HepG2 (cell line): ENCODE measurements around the gene TDRD1. TPM values are rescaled to one million over a fixed set of nuclear protein-coding genes. Genes with fewer than 3 reads are reported as not detected.

Source experiments
- ATAC-seq: fragments of 200-7000 bp; cut with Tn5 transposase; 3 replicates; pipeline ENCODE4 v1.9.1; 2020; ENCODE audit warnings: mild to moderate bottlenecking, moderate library complexity
- BruUV-seq: library from RNA; stranded (reverse); fragments of 400-500 nt; replicated peaks from 2 replicates; lab custom pipeline; 2021; lab: Mats Ljungman, UMichigan
- CTCF ChIA-PET: fragments of 300-600 bp; formaldehyde crosslinking; extraction: SDS; loops from one replicate; lab custom pipeline; 2021; ENCODE audit warnings: low total read pairs, inconsistent platforms, low intra/inter-chr PET ratio; lab: Yijun Ruan, JAX
- POLR2A ChIA-PET: fragments of 350-600 bp; sonication (Branson Sonifier 250); formaldehyde crosslinking; loops from one replicate; lab custom pipeline; 2020; ENCODE audit warnings: antibody characterized with exemption, inconsistent platforms; lab: Yijun Ruan, JAX
- DNase-seq: peaks from one replicate; pipeline ENCODE4 v3.0.0-alpha.2; 2015; ENCODE audit warnings: low spot score
- FAIRE-seq: peaks from 3 replicates; lab custom pipeline; 2011; peaks lifted over from hg19 to GRCh38; lab: Jason Lieb, UNC
- H2AFZ ChIP-seq: one replicate; pipeline ENCODE4 v1.6.1; 2011; ENCODE audit warnings: low read length, inconsistent platforms
- H3K27ac ChIP-seq: fragments of 300-600 bp; 3 replicates; pipeline ENCODE4 v1.8.0; 2011; ENCODE audit warnings: mixed run types, mild to moderate bottlenecking, mixed read lengths, low read length, inconsistent platforms; ENCODE audit not compliant: insufficient read depth; ENCODE audit errors: extremely low read length
- H3K27me3 ChIP-seq, 2 experiments: fragments of 200-600 bp in 1 of 2; 2 replicates in 1 of 2; 3 replicates in 1 of 2; pipeline versions ENCODE4 v1.6.0 to v1.8.0; 2011; ENCODE audit warnings: low read length in 2 of 2, mild to moderate bottlenecking in 2 of 2, moderate library complexity in 2 of 2, inconsistent platforms in 1 of 2; ENCODE audit not compliant: insufficient read depth in 2 of 2, control insufficient read depth in 1 of 2
- H3K36me3 ChIP-seq, 2 experiments: fragments of 200-600 bp in 1 of 2; replicated peaks in 1 of 2; 2 replicates in 1 of 2; 3 replicates in 1 of 2; pipeline versions ENCODE4 v1.5.1 to v1.8.0; 2011; ENCODE audit warnings: low read length in 2 of 2, inconsistent platforms in 1 of 2; ENCODE audit not compliant: insufficient read depth in 2 of 2, control insufficient read depth in 1 of 2
- H3K4me1 ChIP-seq: 2 replicates; pipeline ENCODE4 v1.5.1; 2012; ENCODE audit warnings: low read length, inconsistent platforms; ENCODE audit not compliant: insufficient read depth
- H3K4me2 ChIP-seq: 2 replicates; pipeline ENCODE4 v1.6.0; 2011; ENCODE audit warnings: low read depth, low read length, inconsistent platforms
- H3K4me3 ChIP-seq, 3 experiments: fragments of 200-600 bp in 1 of 3; sonication (generic), shearing (Covaris generic) in 1 of 3; replicated peaks in 1 of 3; 2 replicates each; pipeline ENCODE4 v1.5.1; 2011 to 2016; ENCODE audit warnings: low read length in 3 of 3, inconsistent platforms in 2 of 3, low read depth in 2 of 3, mild to moderate bottlenecking in 2 of 3, control low read depth in 1 of 3, mixed read lengths in 1 of 3; ENCODE audit not compliant: insufficient read depth in 1 of 3
- H3K79me2 ChIP-seq: one replicate; pipeline ENCODE4 v1.6.1; 2011; ENCODE audit warnings: low read length, inconsistent platforms; ENCODE audit not compliant: insufficient read depth
- H3K9ac ChIP-seq: 2 replicates; pipeline ENCODE4 v1.6.0; 2011; ENCODE audit warnings: mild to moderate bottlenecking, low read depth, low read length, inconsistent platforms; ENCODE audit not compliant: insufficient read depth
- H3K9me3 ChIP-seq: 2 replicates; pipeline ENCODE4 v1.5.1; 2012; ENCODE audit warnings: mild to moderate bottlenecking, low read length
- H4K20me1 ChIP-seq: 2 replicates; pipeline ENCODE4 v1.6.0; 2011; ENCODE audit warnings: inconsistent platforms, mild to moderate bottlenecking, low read length, moderate library complexity; ENCODE audit not compliant: insufficient read depth
- DNMT1 ChIP-seq: sonication (generic); formaldehyde crosslinking; IDR thresholded peaks from 2 replicates; pipeline ENCODE4 v1.5.1; 2020; ENCODE audit warnings: mild to moderate bottlenecking, missing genetic modification reagents
- GATAD2A ChIP-seq: IDR thresholded peaks from 2 replicates; pipeline ENCODE4 v1.6.1; 2016
- HNRNPL ChIP-seq: fragments of 200-400 bp; formaldehyde crosslinking; IDR thresholded peaks from 2 replicates; pipeline ENCODE4 v1.6.1; 2017; ENCODE audit warnings: mild to moderate bottlenecking, low read depth, low read length
- HOXD1 ChIP-seq: sonication (generic); formaldehyde crosslinking; IDR thresholded peaks from 2 replicates; pipeline ENCODE4 v1.5.0; 2020; ENCODE audit warnings: missing genetic modification reagents
- MAFF ChIP-seq: IDR thresholded peaks from 2 replicates; pipeline ENCODE4 v1.6.1; 2011; ENCODE audit warnings: low read depth, low read length, improper control_type of control experiment
- MAFK ChIP-seq, 2 experiments: IDR thresholded peaks in 1 of 2; conservative IDR thresholded peaks in 1 of 2; 2 replicates each; pipeline ENCODE4 v1.6.1; 2011; ENCODE audit warnings: improper control_type of control experiment in 2 of 2, low read length in 2 of 2
- SP1 ChIP-seq, 2 experiments: fragments of 450-650 bp in 1 of 2; sonication (generic) in 1 of 2; formaldehyde crosslinking in 1 of 2; IDR thresholded peaks; 2 replicates each; pipeline versions ENCODE4 v1.4.0 to v1.6.1; 2016 to 2020; ENCODE audit warnings: missing genetic modification reagents in 1 of 2
- ZNF121 ChIP-seq: sonication (generic); formaldehyde crosslinking; IDR thresholded peaks from 2 replicates; pipeline ENCODE4 v1.5.0; 2020; ENCODE audit warnings: mild to moderate bottlenecking, missing genetic modification reagents
- ZNF224 ChIP-seq: sonication (generic); formaldehyde crosslinking; IDR thresholded peaks from 2 replicates; pipeline ENCODE4 v1.5.0; 2020; ENCODE audit warnings: mild to moderate bottlenecking, missing genetic modification reagents
- ZNF225 ChIP-seq: sonication (generic); formaldehyde crosslinking; IDR thresholded peaks from 2 replicates; pipeline ENCODE4 v1.4.0; 2020; ENCODE audit warnings: mild to moderate bottlenecking, missing genetic modification reagents
- ZNF670 ChIP-seq: sonication (generic); formaldehyde crosslinking; IDR thresholded peaks from 2 replicates; pipeline ENCODE4 v1.8.0; 2022; ENCODE audit warnings: mild to moderate bottlenecking, missing genetic modification reagents, borderline replicate concordance
- ZNF746 ChIP-seq: sonication (generic); formaldehyde crosslinking; IDR thresholded peaks from 2 replicates; pipeline ENCODE4 v1.8.0; 2022; ENCODE audit warnings: mild to moderate bottlenecking, missing genetic modification reagents
- ZSCAN31 ChIP-seq: sonication (generic); formaldehyde crosslinking; IDR thresholded peaks from 2 replicates; pipeline ENCODE4 v1.5.0; 2020; ENCODE audit warnings: low read depth, mild to moderate bottlenecking, missing genetic modification reagents
- WGBS: methylation state at CpG from one replicate; pipeline ENCODE4 v1.1.6; 2017; ENCODE audit warnings: low lambda C conversion rate; 5-methylcytosine and 5-hydroxymethylcytosine counted together
- in situ Hi-C: cut with HindIII; loops from 2 replicates; pipeline ENCODE4 v1.10.0; 2017; ENCODE audit warnings: low pct_unique_long_range_greater_than_20kb; ENCODE audit not compliant: extremely low pct_ligation_motif_present
- intact Hi-C: fragments of 100-400 bp; cut with micrococcal nuclease; formaldehyde crosslinking; loops from one replicate; pipeline ENCODE4 v1.10.0; 2022; ENCODE audit not compliant: unreplicated experiment
- polyA plus RNA-seq, 8 experiments: library from polyadenylated mRNA; depleted of rRNA in 3 of 8; stranded (reverse) in 7 of 8; unstranded in 1 of 8; fragments of >200 nt; fragmentation: Illumina TruSeq in 4 of 8; extraction: Trizol in 4 of 8; gene quantifications; 2 replicates each; pipeline versions ENCODE4 v1.2.1 to v1.2.3, GENCODE V29; 2011 to 2016; ENCODE audit warnings: low read depth in 4 of 8, missing spikeins in 1 of 8, mixed read lengths in 1 of 8; ENCODE audit not compliant: insufficient read depth in 1 of 8
- total RNA-seq, 5 experiments: library from RNA; depleted of rRNA; stranded (reverse); fragments of >200 nt; fragmentation: Illumina TruSeq; extraction: Trizol; gene quantifications; 2 replicates each; pipeline ENCODE4 v1.2.3, GENCODE V29; 2016; ENCODE audit warnings: low read depth in 1 of 5
- TF ChIP-seq, protein P1 (sequence below): sonication (generic); formaldehyde crosslinking; IDR thresholded peaks from 2 replicates; pipeline ENCODE4 v1.4.0; 2020; ENCODE audit warnings: mild to moderate bottlenecking, missing genetic modification reagents
- TF ChIP-seq, protein P2 (sequence below): IDR thresholded peaks from 2 replicates; pipeline ENCODE4 v1.6.1; 2012; ENCODE audit warnings: inconsistent platforms
- TF ChIP-seq, protein P3 (sequence below): sonication (generic); formaldehyde crosslinking; IDR thresholded peaks from 2 replicates; pipeline ENCODE4 v1.5.0; 2020; ENCODE audit warnings: missing genetic modification reagents
- TF ChIP-seq, protein P4 (sequence below): sonication (generic); formaldehyde crosslinking; IDR thresholded peaks from 2 replicates; pipeline ENCODE4 v1.8.0; 2022; ENCODE audit warnings: missing genetic modification reagents, mild to moderate bottlenecking, moderate library complexity, borderline replicate concordance
- TF ChIP-seq, protein P5 (sequence below): sonication (generic); formaldehyde crosslinking; IDR thresholded peaks from 2 replicates; pipeline ENCODE4 v1.4.0; 2020; ENCODE audit warnings: missing genetic modification reagents

TDRD1 gene
- total and polyA plus RNA-seq, 2 of the 13 experiments (the other 11 are each of a cell fraction or from before 2014, with no cell fraction given), result not detected

DNA sequence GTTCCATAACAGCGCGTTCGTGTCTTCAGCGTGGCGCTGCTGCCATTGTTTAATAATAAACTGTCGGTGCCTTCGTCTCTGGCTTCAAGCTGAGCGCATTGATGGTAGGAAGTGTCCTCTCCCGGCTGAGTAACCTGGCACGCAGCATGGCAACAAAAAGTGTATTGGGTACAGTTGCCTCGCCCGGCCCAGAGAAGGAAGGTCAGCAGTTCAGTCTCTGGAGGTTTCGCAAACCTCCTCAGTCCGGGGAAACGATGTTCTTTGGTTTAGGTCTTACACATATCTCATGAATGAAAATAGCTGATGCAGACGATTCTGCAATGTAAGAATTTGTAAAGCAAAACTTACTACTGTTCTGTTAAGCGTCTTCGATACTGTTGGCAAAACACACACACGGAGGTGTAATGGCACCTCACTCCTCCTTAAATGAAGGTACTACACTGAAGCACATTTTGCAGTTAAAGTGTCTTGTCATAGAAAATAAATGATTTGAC lies 4.4 kb upstream of the TDRD1 start (continued):
- TF ChIP-seq GATAD2A (CRISPR knock-in tag) (no peak), MAFK (conservative IDR thresholded peaks at IDR 0.05 in 1 of 2, IDR thresholded peaks at IDR 0.05 in 1 of 2; ENCODE audit: low read length in 2 of 2) (peak; percentile 65 to 70), ZNF670 (CRISPR knock-in tag) (0 out of 2 replicates have a peak, but pooled peaks have one; percentile 5), ZNF746 (CRISPR knock-in tag) (0 out of 2 replicates have a peak, but pooled peaks have one; percentile 29), MAFF (peak; percentile 66), ZNF225 (CRISPR knock-in tag) (no peak), ZNF121 (0 out of 2 replicates have a peak, but pooled peaks have one; percentile 4), HNRNPL (0 out of 2 replicates have a peak, but pooled peaks have one; percentile 12)
- TF ChIP-seq, protein P1, sequence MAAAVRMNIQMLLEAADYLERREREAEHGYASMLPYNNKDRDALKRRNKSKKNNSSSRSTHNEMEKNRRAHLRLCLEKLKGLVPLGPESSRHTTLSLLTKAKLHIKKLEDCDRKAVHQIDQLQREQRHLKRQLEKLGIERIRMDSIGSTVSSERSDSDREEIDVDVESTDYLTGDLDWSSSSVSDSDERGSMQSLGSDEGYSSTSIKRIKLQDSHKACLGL (CRISPR knock-in tag), result no peak
- TF ChIP-seq, protein P2, sequence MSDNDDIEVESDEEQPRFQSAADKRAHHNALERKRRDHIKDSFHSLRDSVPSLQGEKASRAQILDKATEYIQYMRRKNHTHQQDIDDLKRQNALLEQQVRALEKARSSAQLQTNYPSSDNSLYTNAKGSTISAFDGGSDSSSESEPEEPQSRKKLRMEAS, result 0 out of 2 replicates have a peak, but pooled peaks have one; percentile 39
- TF ChIP-seq, protein P3, sequence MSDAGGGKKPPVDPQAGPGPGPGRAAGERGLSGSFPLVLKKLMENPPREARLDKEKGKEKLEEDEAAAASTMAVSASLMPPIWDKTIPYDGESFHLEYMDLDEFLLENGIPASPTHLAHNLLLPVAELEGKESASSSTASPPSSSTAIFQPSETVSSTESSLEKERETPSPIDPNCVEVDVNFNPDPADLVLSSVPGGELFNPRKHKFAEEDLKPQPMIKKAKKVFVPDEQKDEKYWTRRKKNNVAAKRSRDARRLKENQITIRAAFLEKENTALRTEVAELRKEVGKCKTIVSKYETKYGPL (CRISPR knock-in tag), result no peak

DNA sequence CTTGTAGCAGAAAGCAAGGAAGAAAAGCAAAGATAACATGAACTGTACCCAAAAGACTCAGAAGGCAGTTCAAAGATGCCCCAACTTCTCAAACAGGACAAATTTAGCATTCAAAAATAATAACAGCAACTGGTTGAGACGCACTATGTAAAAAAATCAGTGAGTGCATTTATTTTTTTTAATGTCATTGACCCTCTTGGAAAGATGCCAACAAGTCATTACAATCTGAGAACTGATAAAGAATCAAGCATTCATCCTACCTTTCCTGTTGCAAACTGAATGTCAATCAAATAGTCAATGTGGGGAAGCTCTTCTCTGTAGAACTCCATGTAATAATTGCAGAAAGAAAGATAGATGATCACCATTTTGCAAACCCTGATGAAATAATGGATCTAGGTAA lies 3.5 kb upstream of the TDRD1 start:
- ATAC-seq, result no peak
- Histone ChIP-seq H3K36me3 (no peaks in the 10 kb centered on the region), H3K79me2 (peaks cover 32% of the 10 kb centered on the region), H3K9me3 (no peaks in the 10 kb centered on the region), H3K9ac (no peak overlapping the region), H3K27me3 (no peaks in the 10 kb centered on the region; a peak in 1 of 5 replicates), H3K27ac (no peak overlapping the region), H3K4me3 (no peak overlapping the region), H4K20me1 (no peaks in the 10 kb centered on the region), H2AFZ (no peak overlapping the region), H3K4me2 (no peak overlapping the region), H3K4me1 (peaks cover 27% of the 10 kb centered on the region)
- CTCF ChIA-PET, result no interaction called here
- no TSS peak for BruUV-seq
- POLR2A ChIA-PET, result no interaction called here
- no peak for DNase-seq
- 87% methylated on average over 1 of the region's 1 CpG for WGBS
- intact Hi-C loops (no loop called here), in situ Hi-C loops (no loop called here)
- no peak for FAIRE-seq
- TF ChIP-seq DNMT1 (CRISPR knock-in tag), result no peak
- TF ChIP-seq, protein P4, sequence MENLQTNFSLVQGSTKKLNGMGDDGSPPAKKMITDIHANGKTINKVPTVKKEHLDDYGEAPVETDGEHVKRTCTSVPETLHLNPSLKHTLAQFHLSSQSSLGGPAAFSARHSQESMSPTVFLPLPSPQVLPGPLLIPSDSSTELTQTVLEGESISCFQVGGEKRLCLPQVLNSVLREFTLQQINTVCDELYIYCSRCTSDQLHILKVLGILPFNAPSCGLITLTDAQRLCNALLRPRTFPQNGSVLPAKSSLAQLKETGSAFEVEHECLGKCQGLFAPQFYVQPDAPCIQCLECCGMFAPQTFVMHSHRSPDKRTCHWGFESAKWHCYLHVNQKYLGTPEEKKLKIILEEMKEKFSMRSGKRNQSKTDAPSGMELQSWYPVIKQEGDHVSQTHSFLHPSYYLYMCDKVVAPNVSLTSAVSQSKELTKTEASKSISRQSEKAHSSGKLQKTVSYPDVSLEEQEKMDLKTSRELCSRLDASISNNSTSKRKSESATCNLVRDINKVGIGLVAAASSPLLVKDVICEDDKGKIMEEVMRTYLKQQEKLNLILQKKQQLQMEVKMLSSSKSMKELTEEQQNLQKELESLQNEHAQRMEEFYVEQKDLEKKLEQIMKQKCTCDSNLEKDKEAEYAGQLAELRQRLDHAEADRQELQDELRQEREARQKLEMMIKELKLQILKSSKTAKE (CRISPR knock-in tag), result no peak
- TF ChIP-seq HOXD1, result no peak
- TF ChIP-seq ZSCAN31 (CRISPR knock-in tag), result no peak
- no peak for TF ChIP-seq SP1 (IDR thresholded peaks at IDR 0.05)
- no peak for TF ChIP-seq SP1 (CRISPR knock-in tag; IDR thresholded peaks at IDR 0.05)
- no peak for TF ChIP-seq ZNF224 (CRISPR knock-in tag)
- TF ChIP-seq, protein P5, sequence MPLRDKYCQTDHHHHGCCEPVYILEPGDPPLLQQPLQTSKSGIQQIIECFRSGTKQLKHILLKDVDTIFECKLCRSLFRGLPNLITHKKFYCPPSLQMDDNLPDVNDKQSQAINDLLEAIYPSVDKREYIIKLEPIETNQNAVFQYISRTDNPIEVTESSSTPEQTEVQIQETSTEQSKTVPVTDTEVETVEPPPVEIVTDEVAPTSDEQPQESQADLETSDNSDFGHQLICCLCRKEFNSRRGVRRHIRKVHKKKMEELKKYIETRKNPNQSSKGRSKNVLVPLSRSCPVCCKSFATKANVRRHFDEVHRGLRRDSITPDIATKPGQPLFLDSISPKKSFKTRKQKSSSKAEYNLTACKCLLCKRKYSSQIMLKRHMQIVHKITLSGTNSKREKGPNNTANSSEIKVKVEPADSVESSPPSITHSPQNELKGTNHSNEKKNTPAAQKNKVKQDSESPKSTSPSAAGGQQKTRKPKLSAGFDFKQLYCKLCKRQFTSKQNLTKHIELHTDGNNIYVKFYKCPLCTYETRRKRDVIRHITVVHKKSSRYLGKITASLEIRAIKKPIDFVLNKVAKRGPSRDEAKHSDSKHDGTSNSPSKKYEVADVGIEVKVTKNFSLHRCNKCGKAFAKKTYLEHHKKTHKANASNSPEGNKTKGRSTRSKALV (CRISPR knock-in tag), result no peak
